Liver (tissue), 9 donors: ENCODE data around the gene CCDC106. TPM values are rescaled to one million over a fixed set of nuclear protein-coding genes. Genes with fewer than 3 reads are reported as not detected.

ENCODE experiments used
- DNase-seq: peaks from one replicate; pipeline ENCODE4 v3.0.0-alpha.2; 2017; ENCODE audit warnings: low spot score
- H3K27ac ChIP-seq, 2 donors: one replicate each; pipeline ENCODE4 v1.7.0; 2013; ENCODE audit warnings: inconsistent platforms in 2 of 2, low read length in 2 of 2, control low read depth in 1 of 2, low read depth in 1 of 2, mild to moderate bottlenecking in 1 of 2
- H3K27me3 ChIP-seq, 4 donors: one replicate each; pipeline versions ENCODE4 v1.6.1 to v1.7.0; 2013; ENCODE audit warnings: low read length in 3 of 4, inconsistent platforms in 1 of 4, mild to moderate bottlenecking in 1 of 4, moderate library complexity in 1 of 4; ENCODE audit not compliant: control insufficient read depth in 4 of 4, insufficient read depth in 4 of 4
- H3K36me3 ChIP-seq, 4 donors: one replicate each; pipeline versions ENCODE4 v1.6.1 to v1.7.0; 2013; ENCODE audit warnings: low read length in 3 of 4, mild to moderate bottlenecking in 3 of 4, low read depth in 1 of 4, moderate library complexity in 1 of 4; ENCODE audit not compliant: control insufficient read depth in 4 of 4, insufficient read depth in 3 of 4
- H3K4me1 ChIP-seq, 4 donors: one replicate each; pipeline versions ENCODE4 v1.6.1 to v1.7.0; 2013; ENCODE audit warnings: low read length in 3 of 4, mild to moderate bottlenecking in 3 of 4, moderate library complexity in 1 of 4; ENCODE audit not compliant: control insufficient read depth in 4 of 4, insufficient read depth in 4 of 4
- H3K4me3 ChIP-seq, 3 donors: one replicate each; pipeline versions ENCODE4 v1.6.1 to v1.7.0; 2013; ENCODE audit warnings: low read length in 3 of 3, control low read depth in 1 of 3, low read depth in 1 of 3, mild to moderate bottlenecking in 1 of 3
- H3K9ac ChIP-seq, 2 donors: one replicate each; pipeline ENCODE4 v1.7.0; 2013; ENCODE audit warnings: low read length in 2 of 2, mild to moderate bottlenecking in 2 of 2, moderate library complexity in 2 of 2, control low read depth in 1 of 2, low read depth in 1 of 2
- H3K9me3 ChIP-seq, 4 donors: one replicate each; pipeline versions ENCODE4 v1.6.1 to v1.7.0; 2013; ENCODE audit warnings: low read length in 3 of 4; ENCODE audit not compliant: control insufficient read depth in 4 of 4
- ATF3 ChIP-seq: IDR thresholded peaks from 2 replicates; pipeline ENCODE4 v1.6.1; 2016; ENCODE audit warnings: antibody characterized with exemption
- CTCF ChIP-seq: fragments of 150-350 bp; IDR thresholded peaks from 2 replicates; pipeline ENCODE4 v1.5.1; 2017; ENCODE audit warnings: improper control_type of control experiment, low read depth, low read length; ENCODE audit not compliant: missing input control
- EGR1 ChIP-seq, 2 donors: IDR thresholded peaks; 2 replicates each; pipeline ENCODE4 v1.6.1; 2016 to 2018; ENCODE audit warnings: antibody characterized with exemption in 2 of 2, low read depth in 2 of 2
- FOXA1 ChIP-seq: IDR thresholded peaks from 2 replicates; pipeline ENCODE4 v1.6.1; 2016; ENCODE audit warnings: antibody characterized with exemption
- FOXA2 ChIP-seq: IDR thresholded peaks from 2 replicates; pipeline ENCODE4 v1.6.1; 2016; ENCODE audit warnings: antibody characterized with exemption
- GABPA ChIP-seq, 2 donors: IDR thresholded peaks in 1 of 2; conservative IDR thresholded peaks in 1 of 2; 2 replicates each; pipeline ENCODE4 v1.6.1; 2016; ENCODE audit warnings: antibody characterized with exemption in 2 of 2, mild to moderate bottlenecking in 1 of 2, moderate library complexity in 1 of 2
- HNF4A ChIP-seq, 2 donors: conservative IDR thresholded peaks; 2 replicates each; pipeline ENCODE4 v1.6.1; 2016; ENCODE audit warnings: antibody characterized with exemption in 2 of 2, mild to moderate bottlenecking in 2 of 2
- HNF4G ChIP-seq: IDR thresholded peaks from 2 replicates; pipeline ENCODE4 v1.6.1; 2016; ENCODE audit warnings: antibody characterized with exemption
- JUND ChIP-seq, 2 donors: IDR thresholded peaks; 2 replicates each; pipeline ENCODE4 v1.6.1; 2016; ENCODE audit warnings: antibody characterized with exemption in 2 of 2
- MAX ChIP-seq: IDR thresholded peaks from 2 replicates; pipeline ENCODE4 v1.6.1; 2016; ENCODE audit warnings: antibody characterized with exemption
- NR2F2 ChIP-seq: IDR thresholded peaks from 2 replicates; pipeline ENCODE4 v1.6.1; 2016; ENCODE audit warnings: antibody characterized with exemption
- RAD21 ChIP-seq, 2 donors: IDR thresholded peaks; 2 replicates each; pipeline ENCODE4 v1.6.1; 2016; ENCODE audit warnings: antibody characterized with exemption in 2 of 2, mild to moderate bottlenecking in 2 of 2
- REST ChIP-seq: IDR thresholded peaks from 2 replicates; pipeline ENCODE4 v1.6.1; 2016; ENCODE audit warnings: antibody characterized with exemption, mild to moderate bottlenecking
- RXRA ChIP-seq, 2 donors: IDR thresholded peaks; 2 replicates each; pipeline ENCODE4 v1.6.1; 2017 to 2018; ENCODE audit warnings: antibody characterized with exemption in 2 of 2, mild to moderate bottlenecking in 1 of 2
- SP1 ChIP-seq: IDR thresholded peaks from 2 replicates; pipeline ENCODE4 v1.6.1; 2018; ENCODE audit warnings: antibody characterized with exemption, mild to moderate bottlenecking
- TAF1 ChIP-seq: conservative IDR thresholded peaks from 2 replicates; pipeline ENCODE4 v1.6.1; 2016; ENCODE audit warnings: antibody characterized with exemption, mild to moderate bottlenecking
- YY1 ChIP-seq: IDR thresholded peaks from 2 replicates; pipeline ENCODE4 v1.6.1; 2016; ENCODE audit warnings: antibody characterized with exemption, mild to moderate bottlenecking
- ZBTB33 ChIP-seq: IDR thresholded peaks from 2 replicates; pipeline ENCODE4 v1.6.1; 2016; ENCODE audit warnings: antibody characterized with exemption
- WGBS: extraction: QIAGEN DNeasy Blood & Tissue Kit; methylation state at CpG from one replicate; pipeline ENCODE4 v1.1.7; 2013; 5-methylcytosine and 5-hydroxymethylcytosine counted together
- polyA plus RNA-seq, 2 donors: library from polyadenylated mRNA; stranded (reverse) in 1 of 2; unstranded in 1 of 2; fragments of 200-250 nt in 1 of 2; fragments of >200 nt in 1 of 2; fragmentation: Nextera tagmentation in 1 of 2; extraction: Ambion mirVana in 1 of 2; gene quantifications; one replicate each; pipeline versions ENCODE4 v1.2.1 to v1.2.3, GENCODE V29; 2013 to 2015
- total RNA-seq, 2 donors: library from RNA; depleted of rRNA; stranded (reverse); fragments of >200 nt; gene quantifications; one replicate each; pipeline ENCODE4 v1.2.3, GENCODE V29; 2014
- donor health status: healthy.
- donor health status: healthy.
- donor health status: healthy.
- donor health status: healthy.
- donor health status: healthy.

The CCDC106 gene
- total and polyA plus RNA-seq, 4 donors = 3.6 to 13.5 (median 5.9) TPM

GRCh38 chr19:55660404-55660803 is 12.4 kb downstream of the CCDC106 start:
- Histone ChIP-seq H3K27ac (no peak overlapping the region), H3K9me3 (no peaks in the 10 kb centered on the region), H3K9ac (no peak overlapping the region), H3K4me3 (no peak overlapping the region), H3K36me3 (peaks cover 25 to 45% (median 27%) of the 10 kb centered on the region in 4 donors), H3K27me3 (no peaks in the 10 kb centered on the region), H3K4me1 (peaks cover 8 to 36% (median 35%) of the 10 kb centered on the region in 4 donors)
- DNase-seq = no peak
- WGBS = 88% methylated on average over 12 of the region's 12 CpGs
- TF ChIP-seq ATF3 (no peak), RAD21 (IDR thresholded peaks at IDR 0.05) (no peak), ZBTB33 (no peak), NR2F2 (no peak), MAX (no peak), HNF4A (conservative IDR thresholded peaks at IDR 0.05) (no peak), REST (no peak), JUND (IDR thresholded peaks at IDR 0.05) (no peak), TAF1 (no peak), CTCF (no peak)

- H3K9ac ChIP-seq = no peak overlapping the region
- H3K27me3 ChIP-seq = no peaks in the 10 kb centered on the region
- H3K27ac ChIP-seq = no peak overlapping the region
- no peak for DNase-seq
- TF ChIP-seq RXRA (IDR thresholded peaks at IDR 0.05) (no peak), GABPA (IDR thresholded peaks at IDR 0.05 in 1 of 2, conservative IDR thresholded peaks at IDR 0.05 in 1 of 2) (no peak), CTCF (no peak), RAD21 (IDR thresholded peaks at IDR 0.05) (no peak), YY1 (no peak), FOXA1 (no peak), FOXA2 (no peak), SP1 (no peak), EGR1 (IDR thresholded peaks at IDR 0.05; ENCODE audit: low read depth in 2 of 2) (no peak), HNF4G (no peak), NR2F2 (no peak), MAX (no peak)
- H3K36me3 ChIP-seq = peaks cover 26 to 47% (median 31%) of the 10 kb centered on the region in 4 donors
- H3K4me1 ChIP-seq = peaks cover 6 to 32% (median 30%) of the 10 kb centered on the region in 4 donors
- WGBS = 81% methylated on average over 16 of the region's 16 CpGs
- H3K9me3 ChIP-seq = no peaks in the 10 kb centered on the region
- H3K4me3 ChIP-seq = no peak overlapping the region
Measured at GRCh38 chr19:55660991-55661390, 13.0 kb downstream of the CCDC106 start.
